OCI-LY7 (cell line): ENCODE results near the gene CDC42BPB.

ENCODE experiments used
- CTCF ChIP-seq: fragments of 200-600 bp; sonication (generic); conservative IDR thresholded peaks from 2 replicates; pipeline ENCODE4 v1.5.1; 2014; ENCODE audit warnings: mild to moderate bottlenecking, antibody characterized with exemption, low read length, moderate library complexity, mixed read lengths
- EZH2phosphoT487 ChIP-seq: fragments of 200-600 bp; sonication (generic); IDR thresholded peaks from 2 replicates; pipeline ENCODE4 v1.6.1; 2018; ENCODE audit warnings: low read depth, borderline replicate concordance, mild to moderate bottlenecking, mixed run types, antibody characterized with exemption, low read length, moderate library complexity, mixed read lengths

DNA sequence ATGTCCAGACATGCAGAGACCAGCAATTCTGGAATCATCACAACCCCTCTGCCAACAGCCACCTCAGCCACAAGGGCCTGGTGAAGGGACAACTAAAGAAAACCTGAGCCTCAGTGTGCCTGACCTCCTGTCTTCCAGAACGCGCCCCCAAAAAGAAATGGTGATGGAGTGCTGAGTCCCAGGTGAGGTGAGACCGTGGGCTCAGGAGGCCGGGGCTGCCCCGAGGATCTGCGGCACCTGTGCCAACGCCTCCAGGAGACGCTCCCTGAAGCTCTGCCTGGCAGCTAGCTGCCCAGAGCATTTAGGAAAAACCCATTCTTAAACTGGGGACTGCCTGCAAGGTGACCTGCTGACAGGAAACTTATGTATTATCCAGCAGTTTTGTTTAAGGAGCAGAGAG, 51.2 kb downstream of the CDC42BPB start:
- TF ChIP-seq CTCF (no peak), EZH2phosphoT487 (no peak)
